ENCODE results near the gene C1QTNF6.
"Not testable (repeated sequence)": the region's sequence is repeated elsewhere in the genome, so short reads cannot be mapped to it uniquely, and the experiment has no call there.

C1QTNF6 gene

GRCh38 chr22:37209140-37209845, 21.2 kb upstream of the C1QTNF6 start:
- in situ Hi-C loops (cut with MboI; ENCODE audit: low pct_unique_long_range_greater_than_20kb, low sequenced_read_pairs) = no loop called here
- no peak for DNase-seq

GRCh38 chr22:37208401-37209139, 20.5 kb upstream of the C1QTNF6 start:
- DNase-seq = no peak
- in situ Hi-C loops (cut with MboI; ENCODE audit: low pct_unique_long_range_greater_than_20kb, low sequenced_read_pairs) = no loop called here

GRCh38 chr22:37207981-37208380, 19.9 kb upstream of the C1QTNF6 start:
- DNase-seq = no peak
- in situ Hi-C loops (cut with MboI; ENCODE audit: low pct_unique_long_range_greater_than_20kb, low sequenced_read_pairs) = no loop called here

GRCh38 chr22:37206841-37207821, 19.1 kb upstream of the C1QTNF6 start:
- no peak for DNase-seq
- in situ Hi-C loops (cut with MboI; ENCODE audit: low pct_unique_long_range_greater_than_20kb, low sequenced_read_pairs) = no loop called here

GRCh38 chr22:37206118-37206840, 18.2 kb upstream of the C1QTNF6 start:
- DNase-seq = no peak
- in situ Hi-C loops (cut with MboI; ENCODE audit: low pct_unique_long_range_greater_than_20kb, low sequenced_read_pairs) = no loop called here

GRCh38 chr22:37205046-37205445, 17.0 kb upstream of the C1QTNF6 start:
- DNase-seq = no peak
- in situ Hi-C loops (cut with MboI; ENCODE audit: low pct_unique_long_range_greater_than_20kb, low sequenced_read_pairs) = no loop called here

GRCh38 chr22:37204045-37204655, 16.1 kb upstream of the C1QTNF6 start:
- in situ Hi-C loops (cut with MboI; ENCODE audit: low pct_unique_long_range_greater_than_20kb, low sequenced_read_pairs) = no loop called here
- DNase-seq = no peak

- in situ Hi-C loops (cut with MboI; ENCODE audit: low pct_unique_long_range_greater_than_20kb, low sequenced_read_pairs) = no loop called here
- DNase-seq = no peak
These were observed 15.5 kb upstream of the C1QTNF6 start for GRCh38 chr22:37203354-37204044.

GRCh38 chr22:37202716-37203115, 14.7 kb upstream of the C1QTNF6 start:
- DNase-seq = no peak
- in situ Hi-C loops (cut with MboI; ENCODE audit: low pct_unique_long_range_greater_than_20kb, low sequenced_read_pairs) = no loop called here

- in situ Hi-C loops (cut with MboI; ENCODE audit: low pct_unique_long_range_greater_than_20kb, low sequenced_read_pairs) = no loop called here
- DNase-seq = no peak
These were observed 14.0 kb upstream of the C1QTNF6 start for GRCh38 chr22:37202001-37202555.

GRCh38 chr22:37201443-37201820, 13.4 kb upstream of the C1QTNF6 start:
- in situ Hi-C loops (cut with MboI; ENCODE audit: low pct_unique_long_range_greater_than_20kb, low sequenced_read_pairs) = not testable (repeated sequence)

GRCh38 chr22:37199760-37200108, 11.7 kb upstream of the C1QTNF6 start:
- DNase-seq = no peak
- in situ Hi-C loops (cut with MboI; ENCODE audit: low pct_unique_long_range_greater_than_20kb, low sequenced_read_pairs) = no loop called here

More at GRCh38 chr22:37201443-37201820, 13.4 kb upstream of the C1QTNF6 start:
- DNase-seq = not testable (repeated sequence)

GRCh38 chr22:37199103-37199759, 11.2 kb upstream of the C1QTNF6 start:
- in situ Hi-C loops (cut with MboI; ENCODE audit: low pct_unique_long_range_greater_than_20kb, low sequenced_read_pairs) = no loop called here
- DNase-seq = peak; percentile 99

- peak; percentile 91 for DNase-seq
- in situ Hi-C loops (cut with MboI; ENCODE audit: low pct_unique_long_range_greater_than_20kb, low sequenced_read_pairs) = no loop called here
These were observed 10.4 kb upstream of the C1QTNF6 start for GRCh38 chr22:37198258-37199102.

GRCh38 chr22:37197451-37198257, 9.6 kb upstream of the C1QTNF6 start:
- in situ Hi-C loops (cut with MboI; ENCODE audit: low pct_unique_long_range_greater_than_20kb, low sequenced_read_pairs) = no loop called here

More at GRCh38 chr22:37197451-37198257, 9.6 kb upstream of the C1QTNF6 start:
- DNase-seq = no peak
